Prostate gland (tissue), 2 donors: Measurements from ENCODE around the gene NR1I3. TPM values are rescaled to one million over a fixed set of nuclear protein-coding genes. Genes with fewer than 3 reads are reported as not detected.

Experiments used
- DNase-seq: peaks from one replicate; pipeline ENCODE4 v3.0.0-alpha.2; 2019; ENCODE audit warnings: low spot score
- H3K27ac ChIP-seq, 2 donors: fragments of 200-600 bp; sonication (generic); 2 replicates each; pipeline ENCODE4 v1.5.1; 2017 to 2019
- H3K27me3 ChIP-seq: fragments of 200-600 bp; sonication (generic); replicated peaks from 2 replicates; pipeline ENCODE4 v1.5.1; 2019; ENCODE audit not compliant: insufficient read depth
- H3K36me3 ChIP-seq, 2 donors: fragments of 200-600 bp; sonication (generic); 1 replicate in 1 of 2; 2 replicates in 1 of 2; pipeline versions ENCODE4 v1.5.1 to v1.8.1; 2017 to 2019
- H3K4me1 ChIP-seq: fragments of 200-600 bp; sonication (generic); replicated peaks from 2 replicates; pipeline ENCODE4 v1.5.1; 2019
- H3K4me3 ChIP-seq, 2 donors: fragments of 200-600 bp; sonication (generic); 2 replicates each; pipeline ENCODE4 v1.5.1; 2017 to 2019
- H3K9me3 ChIP-seq: fragments of 200-600 bp; sonication (generic); 2 replicates; pipeline ENCODE4 v1.5.1; 2017
- CTCF ChIP-seq, 4 experiments: fragments of 200-600 bp in 2 of 4; fragments of 450-650 bp in 2 of 4; sonication (generic) in 2 of 4; IDR thresholded peaks; 1 replicate in 3 of 4; 2 replicates in 1 of 4; pipeline ENCODE4 v1.5.1; 2016 to 2019; ENCODE audit warnings: antibody characterized with exemption in 4 of 4, mild to moderate bottlenecking in 2 of 4, moderate library complexity in 2 of 4
- POLR2A ChIP-seq: fragments of 450-650 bp; IDR thresholded peaks from one replicate; pipeline ENCODE4 v1.6.1; 2016; ENCODE audit warnings: antibody characterized with exemption, mild to moderate bottlenecking
- POLR2AphosphoS5 ChIP-seq: sonication (generic); formaldehyde crosslinking; IDR thresholded peaks from one replicate; pipeline ENCODE4 v1.6.1; 2017; ENCODE audit warnings: antibody characterized with exemption
- WGBS: methylation state at CpG from one replicate; pipeline ENCODE4 v1.1.5; 2018; 5-methylcytosine and 5-hydroxymethylcytosine counted together
- intact Hi-C: fragments of 100-400 bp; cut with DNase I; formaldehyde crosslinking; loops from one replicate; pipeline ENCODE4 v1.14.2; 2022
- total RNA-seq, 2 donors: library from RNA; depleted of rRNA; stranded (reverse); fragments of >200 nt; gene quantifications; one replicate each; pipeline ENCODE4 v1.1.0, GENCODE V29; 2016

Gene NR1I3
- total RNA-seq, 2 donors from 2014 or later = not detected

DNA sequence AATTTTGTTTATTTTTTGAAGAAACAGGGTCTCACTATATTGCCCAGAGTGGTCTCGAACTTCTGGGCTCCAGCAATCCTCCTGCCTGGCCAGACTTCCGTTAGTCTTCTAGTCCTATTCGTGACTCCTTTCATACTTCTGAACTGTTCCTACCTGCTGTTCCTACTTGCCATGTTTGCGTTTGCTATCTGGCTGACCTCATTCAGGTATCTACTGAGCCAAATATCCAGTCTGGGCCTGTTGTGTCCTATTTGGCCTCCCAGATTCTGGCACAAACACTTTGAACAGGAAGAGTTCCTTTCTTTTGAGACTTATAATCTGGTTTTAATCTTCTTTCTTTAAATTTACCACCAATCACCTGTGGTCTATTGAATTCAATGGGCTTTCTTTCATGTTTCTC, 6.9 kb upstream of the NR1I3 start:
- Histone ChIP-seq H3K27ac (no peak overlapping the region), H3K36me3 (no peaks in the 10 kb centered on the region), H3K27me3 (no peaks in the 10 kb centered on the region), H3K9me3 (no peaks in the 10 kb centered on the region), H3K4me1 (no peaks in the 10 kb centered on the region), H3K4me3 (no peak overlapping the region)
- TF ChIP-seq CTCF (IDR thresholded peaks at IDR 0.05) (no peak), POLR2AphosphoS5 (peak; percentile 72), POLR2A (no peak)
- DNase-seq = peak; percentile 72
- intact Hi-C loops = no loop called here
- 50% methylated on average over 4 of the region's 4 CpGs for WGBS

DNA sequence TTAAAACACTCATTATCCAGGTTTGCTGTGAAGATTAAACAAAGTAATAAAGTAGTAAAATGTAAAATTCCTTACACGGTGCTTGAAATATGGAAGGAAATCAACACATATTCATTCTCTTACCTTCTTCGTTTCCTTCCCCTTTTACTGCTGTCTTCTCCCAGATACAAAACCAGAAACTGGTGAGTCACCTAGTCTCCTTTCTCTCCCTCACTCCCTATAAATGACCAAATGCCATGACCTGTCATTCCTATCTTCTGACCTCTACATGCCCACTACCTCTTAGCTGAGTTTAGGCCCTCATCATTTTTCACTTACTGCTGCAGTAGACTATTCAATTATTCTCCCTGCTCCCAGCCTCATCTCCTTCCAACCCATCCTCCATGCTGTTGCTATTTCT, 4.3 kb upstream of the NR1I3 start:
- H3K4me1 ChIP-seq = no peaks in the 10 kb centered on the region
- 63% methylated on average over 2 of the region's 2 CpGs for WGBS
- H3K9me3 ChIP-seq = no peaks in the 10 kb centered on the region
- H3K36me3 ChIP-seq = no peaks in the 10 kb centered on the region
- intact Hi-C loops = no loop called here
- TF ChIP-seq POLR2A (no peak), POLR2AphosphoS5 (no peak), CTCF (IDR thresholded peaks at IDR 0.05) (no peak)
- H3K27me3 ChIP-seq = no peaks in the 10 kb centered on the region
- no peak overlapping the region for H3K27ac ChIP-seq
- no peak overlapping the region for H3K4me3 ChIP-seq
- DNase-seq = no peak

DNA sequence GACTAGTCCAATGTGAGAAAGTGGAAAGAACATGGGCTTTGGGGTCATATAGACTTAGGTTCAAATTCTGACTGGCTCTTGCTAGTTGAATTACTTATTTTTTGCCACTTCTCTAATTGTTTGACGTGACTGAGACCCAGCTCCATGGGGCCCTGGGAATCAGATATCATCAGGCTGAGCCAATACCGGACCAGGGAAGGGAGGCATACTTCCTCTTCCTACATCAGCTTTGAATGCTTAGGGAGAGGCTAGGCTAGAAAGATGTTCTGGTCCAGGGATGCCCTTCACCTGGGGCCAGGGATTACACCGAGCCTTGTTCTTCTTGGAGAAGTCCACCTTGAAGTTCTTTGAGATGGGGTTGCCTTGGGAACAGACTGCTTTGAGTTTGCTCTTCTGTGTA, 3.7 kb upstream of the NR1I3 start:
- no peak overlapping the region for H3K4me3 ChIP-seq
- no peaks in the 10 kb centered on the region for H3K4me1 ChIP-seq
- H3K9me3 ChIP-seq = no peaks in the 10 kb centered on the region
- no peak for TF ChIP-seq CTCF (IDR thresholded peaks at IDR 0.05)
- no peak for TF ChIP-seq POLR2AphosphoS5
- TF ChIP-seq POLR2A = no peak
- 86% methylated on average over 3 of the region's 3 CpGs for WGBS
- H3K36me3 ChIP-seq = no peaks in the 10 kb centered on the region
- H3K27me3 ChIP-seq = no peaks in the 10 kb centered on the region
- intact Hi-C loops = no loop called here
- no peak for DNase-seq
- H3K27ac ChIP-seq = no peak overlapping the region

GRCh38 chr1:161235957-161236775, 1.8 kb downstream of the NR1I3 start:
- intact Hi-C loops = no loop called here

More at GRCh38 chr1:161235957-161236775, 1.8 kb downstream of the NR1I3 start:
- DNase-seq = no peak
- TF ChIP-seq CTCF (IDR thresholded peaks at IDR 0.05) (no peak), POLR2AphosphoS5 (no peak), POLR2A (no peak)
- H3K4me1 ChIP-seq = no peaks in the 10 kb centered on the region
- no peaks in the 10 kb centered on the region for H3K36me3 ChIP-seq
- no peak overlapping the region for H3K27ac ChIP-seq
- H3K9me3 ChIP-seq = no peaks in the 10 kb centered on the region
- no peaks in the 10 kb centered on the region for H3K27me3 ChIP-seq
- 80% methylated on average over 5 of the region's 5 CpGs for WGBS
- no peak overlapping the region for H3K4me3 ChIP-seq
